Uterus (tissue), 4 donors: ENCODE measurements around the gene CACNA2D1. TPM values are rescaled to one million over a fixed set of nuclear protein-coding genes. Genes with fewer than 3 reads are reported as not detected.

Experiments
- DNase-seq, 2 donors: peaks; one replicate each; pipeline ENCODE4 v3.0.0-alpha.2; 2019 to 2020
- H3K27ac ChIP-seq, 2 donors: fragments of 200-600 bp; sonication (generic); 1 replicate in 1 of 2; 2 replicates in 1 of 2; pipeline ENCODE4 v1.5.1; 2016 to 2018
- H3K27me3 ChIP-seq, 2 donors: fragments of 200-600 bp; sonication (generic); one replicate each; pipeline ENCODE4 v1.5.1; 2018 to 2019; ENCODE audit warnings: control low read depth in 1 of 2
- H3K36me3 ChIP-seq, 2 donors: fragments of 200-600 bp; sonication (generic); one replicate each; pipeline ENCODE4 v1.5.1; 2019; ENCODE audit warnings: control low read depth in 1 of 2
- H3K4me1 ChIP-seq, 2 donors: fragments of 200-600 bp; sonication (generic); one replicate each; pipeline ENCODE4 v1.5.1; 2018 to 2019; ENCODE audit warnings: control low read depth in 1 of 2
- H3K4me3 ChIP-seq, 2 donors: fragments of 200-600 bp; sonication (generic); 1 replicate in 1 of 2; 2 replicates in 1 of 2; pipeline ENCODE4 v1.5.1; 2018 to 2019; ENCODE audit warnings: mild to moderate bottlenecking in 1 of 2
- H3K9me3 ChIP-seq, 2 donors: fragments of 200-600 bp; sonication (generic); one replicate each; pipeline ENCODE4 v1.5.1; 2019; ENCODE audit warnings: control low read depth in 1 of 2
- CTCF ChIP-seq, 4 experiments: fragments of 200-600 bp in 2 of 4; fragments of 450-650 bp in 2 of 4; sonication (generic) in 2 of 4; IDR thresholded peaks; one replicate each; pipeline ENCODE4 v1.5.1; 2016 to 2019; ENCODE audit warnings: antibody characterized with exemption in 4 of 4, mild to moderate bottlenecking in 2 of 4, moderate library complexity in 1 of 4
- POLR2A ChIP-seq, 2 donors: fragments of 450-650 bp; IDR thresholded peaks; one replicate each; pipeline ENCODE4 v1.6.1; 2016; ENCODE audit warnings: antibody characterized with exemption in 2 of 2, mild to moderate bottlenecking in 1 of 2, moderate library complexity in 1 of 2
- intact Hi-C: fragments of 100-400 bp; cut with DNase I; formaldehyde crosslinking; loops from one replicate; pipeline ENCODE4 v1.15.1; 2023; ENCODE audit warnings: low total_unique reads
- total RNA-seq, 4 donors: library from RNA; depleted of rRNA in 3 of 4; stranded (reverse); fragments of >200 nt in 3 of 4; gene quantifications; one replicate each; pipeline versions ENCODE4 v1.1.0 to v1.2.4, GENCODE V29; 2014 to 2023
- donor health status: DM: yes; HTN: yes; CAD: no.

CACNA2D1 gene
- total RNA-seq, 4 donors from 2014 or later: 30.1 to 54.1 (median 43.6) TPM

- no peak for TF ChIP-seq POLR2A (IDR thresholded peaks at IDR 0.05)
- TF ChIP-seq CTCF (IDR thresholded peaks at IDR 0.05): no peak
- Histone ChIP-seq H3K4me1 (no peaks in the 10 kb centered on the region), H3K4me3 (no peak overlapping the region), H3K27me3 (no peaks in the 10 kb centered on the region), H3K27ac (no peak overlapping the region), H3K9me3 (no peaks in the 10 kb centered on the region), H3K36me3 (no peaks in the 10 kb centered on the region)
- intact Hi-C loops: no loop called here
- no peak for DNase-seq
Measured at GRCh38 chr7:81993186-81993585, 450.4 kb downstream of the CACNA2D1 start.

GRCh38 chr7:81990395-81990794, 453.2 kb downstream of the CACNA2D1 start:
- no peak for DNase-seq
- intact Hi-C loops: no loop called here

GRCh38 chr7:81986723-81987470, 456.7 kb downstream of the CACNA2D1 start:
- Histone ChIP-seq H3K27me3 (no peaks in the 10 kb centered on the region), H3K9me3 (no peaks in the 10 kb centered on the region), H3K4me1 (no peaks in the 10 kb centered on the region), H3K36me3 (no peaks in the 10 kb centered on the region), H3K4me3 (no peak overlapping the region), H3K27ac (no peak overlapping the region)
- DNase-seq: no peak
- intact Hi-C loops: no loop called here
- TF ChIP-seq POLR2A (IDR thresholded peaks at IDR 0.05) (no peak), CTCF (IDR thresholded peaks at IDR 0.05) (no peak)

More at GRCh38 chr7:81990395-81990794, 453.2 kb downstream of the CACNA2D1 start:
- Histone ChIP-seq H3K4me3 (no peak overlapping the region), H3K36me3 (no peaks in the 10 kb centered on the region), H3K27ac (no peak overlapping the region), H3K9me3 (no peaks in the 10 kb centered on the region), H3K27me3 (no peaks in the 10 kb centered on the region), H3K4me1 (no peaks in the 10 kb centered on the region)
- TF ChIP-seq CTCF (IDR thresholded peaks at IDR 0.05) (no peak), POLR2A (IDR thresholded peaks at IDR 0.05) (no peak)

- TF ChIP-seq CTCF (IDR thresholded peaks at IDR 0.05) (no peak), POLR2A (IDR thresholded peaks at IDR 0.05) (no peak)
- intact Hi-C loops: no loop called here
- H3K27me3 ChIP-seq: no peaks in the 10 kb centered on the region
- no peaks in the 10 kb centered on the region for H3K9me3 ChIP-seq
- H3K27ac ChIP-seq: no peak overlapping the region
- no peaks in the 10 kb centered on the region for H3K36me3 ChIP-seq
- no peak for DNase-seq
- no peaks in the 10 kb centered on the region for H3K4me1 ChIP-seq
- H3K4me3 ChIP-seq: no peak overlapping the region
Measured at GRCh38 chr7:81983406-81983805, 460.2 kb downstream of the CACNA2D1 start.

- intact Hi-C loops: no loop called here
- TF ChIP-seq CTCF (IDR thresholded peaks at IDR 0.05) (no peak), POLR2A (IDR thresholded peaks at IDR 0.05) (no peak)
- no peaks in the 10 kb centered on the region for H3K36me3 ChIP-seq
Measured at GRCh38 chr7:81973117-81973516, 470.5 kb downstream of the CACNA2D1 start.

More at GRCh38 chr7:81973117-81973516, 470.5 kb downstream of the CACNA2D1 start:
- Histone ChIP-seq H3K4me1 (no peaks in the 10 kb centered on the region), H3K27ac (no peak overlapping the region), H3K27me3 (no peaks in the 10 kb centered on the region), H3K9me3 (no peaks in the 10 kb centered on the region), H3K4me3 (no peak overlapping the region)
- DNase-seq: no peak
